HG03469 (cell line): ENCODE results near the gene FAM13A.
A peak's percentile ranks its signal among the peaks of the same experiment; 100 is the strongest.

Experiments
- ATAC-seq: cut with Tn5 transposase; IDR thresholded peaks from one replicate; pipeline ENCODE4 v1.9.1; 2021; ENCODE audit warnings: mild to moderate bottlenecking, moderate library complexity, moderate number of reproducible peaks; ENCODE audit not compliant: unreplicated experiment

FAM13A gene

DNA sequence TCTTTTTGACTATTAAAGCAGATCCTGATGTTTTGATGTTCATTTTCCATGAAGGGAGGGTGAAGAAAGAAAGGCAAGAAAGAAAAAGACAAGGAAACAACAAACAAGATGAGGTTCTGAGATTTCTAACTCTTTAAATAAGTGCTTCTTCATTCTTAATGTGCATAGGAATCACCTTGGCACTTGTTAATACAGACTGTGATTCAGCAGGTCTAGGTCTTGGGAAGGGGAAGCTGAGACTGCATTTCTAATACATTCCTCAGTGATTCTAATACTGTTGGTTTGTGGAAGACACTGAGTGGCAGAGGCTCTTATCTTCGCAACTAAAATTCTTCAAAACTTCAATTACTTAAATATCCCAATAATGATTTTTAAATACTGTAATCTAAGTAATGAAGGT, 264.2 kb downstream of the FAM13A start:
- no peak for ATAC-seq

DNA sequence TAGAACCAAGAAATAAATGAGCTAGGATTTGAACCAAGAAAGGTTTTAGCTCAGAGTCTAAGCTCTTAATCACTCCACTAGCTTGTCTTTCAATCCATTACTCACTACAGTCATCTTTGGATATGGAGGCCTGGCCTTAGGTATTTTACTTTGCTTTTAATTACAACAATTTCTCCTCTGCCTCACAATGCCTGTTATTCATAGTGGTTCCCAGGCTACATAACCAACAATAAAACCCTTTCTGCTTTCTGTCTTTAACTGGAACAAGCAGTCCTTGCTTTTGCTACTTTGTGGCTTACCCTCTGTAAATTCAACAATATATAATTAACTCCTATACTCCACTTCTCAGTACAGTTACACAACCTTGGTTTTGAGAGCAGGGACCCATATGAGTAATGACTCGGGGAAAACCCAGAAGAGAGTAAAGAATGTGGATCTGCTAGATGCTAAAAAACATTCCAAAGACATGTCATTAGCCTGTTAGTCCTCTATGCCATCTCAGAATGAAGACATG, 264.7 kb downstream of the FAM13A start:
- peak; percentile 78 for ATAC-seq

DNA sequence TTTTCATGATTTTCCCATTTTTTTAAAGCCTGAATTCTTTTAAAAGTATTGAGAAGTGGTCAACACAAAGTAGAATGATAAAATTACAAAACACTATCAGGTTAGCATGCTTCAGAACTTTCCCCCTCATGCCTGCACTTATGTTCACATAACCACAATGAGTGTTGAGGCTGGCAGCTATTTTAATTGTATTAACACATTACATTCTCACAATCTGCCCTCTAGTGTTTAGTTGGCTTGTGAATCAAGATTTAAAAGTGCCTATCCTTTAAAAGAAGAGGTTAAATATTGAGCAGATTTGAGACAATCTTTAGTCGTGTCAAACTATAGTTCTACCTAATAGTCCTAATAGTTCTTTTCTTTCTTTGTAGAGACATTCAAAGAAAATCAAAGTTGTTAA, 265.7 kb downstream of the FAM13A start:
- ATAC-seq, result no peak

DNA sequence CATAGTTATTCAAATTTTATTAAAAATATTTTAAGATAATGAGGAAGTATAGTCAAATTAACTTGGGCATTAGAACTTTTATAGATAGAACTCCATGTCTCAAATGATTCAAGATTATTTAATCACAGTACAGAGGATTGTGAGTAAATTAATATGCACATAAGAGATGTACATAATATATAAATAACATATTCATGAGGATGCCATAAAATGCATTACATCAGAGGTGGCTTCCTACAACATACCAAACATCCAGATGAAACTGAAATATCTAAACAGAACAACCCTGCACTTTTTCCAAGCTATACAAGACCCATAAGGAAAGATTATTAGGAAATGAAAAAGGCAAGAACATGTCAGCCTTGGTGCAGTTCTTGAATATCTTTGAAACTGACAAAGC, 268.1 kb downstream of the FAM13A start:
- no peak for ATAC-seq

DNA sequence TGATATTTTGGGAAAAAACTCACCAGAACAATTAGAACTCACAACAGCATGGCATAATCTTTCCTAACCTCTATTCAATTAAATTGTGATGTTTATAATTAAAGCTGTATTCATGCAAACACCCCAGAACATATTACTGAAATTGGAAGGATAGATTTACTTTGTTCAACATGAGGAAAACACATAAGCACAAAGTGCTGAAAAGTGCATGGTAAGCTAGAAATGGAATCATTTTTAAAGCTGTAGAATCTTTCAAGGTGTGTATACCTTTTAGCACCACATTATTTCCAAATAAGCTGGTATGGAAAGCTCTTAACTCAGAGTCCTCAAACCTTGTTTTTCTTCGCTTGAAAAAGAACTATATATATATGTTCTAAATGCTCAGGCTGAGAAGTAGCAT, 268.6 kb downstream of the FAM13A start:
- no peak for ATAC-seq

DNA sequence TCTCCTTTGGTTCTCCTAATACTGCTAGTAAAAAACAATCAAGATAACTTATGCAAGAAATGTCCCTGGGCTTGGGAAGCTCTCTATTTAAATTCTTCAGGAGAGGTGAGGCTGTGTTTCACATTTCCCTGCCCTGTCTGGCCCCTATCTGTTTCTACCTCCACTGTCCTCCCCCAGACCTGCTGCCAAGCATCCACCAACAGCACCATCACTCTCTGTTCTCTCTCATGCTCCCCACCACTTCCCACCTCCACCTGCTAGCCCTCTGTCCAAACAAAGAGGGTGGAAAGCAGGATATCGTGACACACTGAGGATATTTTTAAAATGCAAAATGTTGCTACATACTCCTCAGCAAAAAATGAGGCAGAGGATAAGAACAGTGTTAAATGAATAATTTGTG, 271.0 kb downstream of the FAM13A start:
- no peak for ATAC-seq

DNA sequence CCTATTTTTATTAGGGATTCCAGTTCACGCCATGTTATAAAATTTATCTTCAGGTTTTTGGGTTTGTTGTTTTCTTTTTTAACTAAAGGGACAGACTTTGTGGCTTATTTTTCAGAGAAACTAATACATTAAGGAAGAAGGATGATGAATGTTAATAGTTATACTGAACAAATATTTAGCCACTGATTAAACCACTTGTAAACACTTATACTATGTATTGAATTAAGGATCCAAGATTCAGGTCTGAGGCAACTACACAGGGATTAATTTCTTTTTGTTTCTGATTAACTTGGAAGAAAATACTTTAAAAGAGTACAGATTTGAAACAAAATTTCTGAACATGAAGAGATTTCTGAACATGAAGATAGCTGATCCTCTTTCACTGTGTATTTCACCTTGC, 276.6 kb downstream of the FAM13A start:
- no peak for ATAC-seq

DNA sequence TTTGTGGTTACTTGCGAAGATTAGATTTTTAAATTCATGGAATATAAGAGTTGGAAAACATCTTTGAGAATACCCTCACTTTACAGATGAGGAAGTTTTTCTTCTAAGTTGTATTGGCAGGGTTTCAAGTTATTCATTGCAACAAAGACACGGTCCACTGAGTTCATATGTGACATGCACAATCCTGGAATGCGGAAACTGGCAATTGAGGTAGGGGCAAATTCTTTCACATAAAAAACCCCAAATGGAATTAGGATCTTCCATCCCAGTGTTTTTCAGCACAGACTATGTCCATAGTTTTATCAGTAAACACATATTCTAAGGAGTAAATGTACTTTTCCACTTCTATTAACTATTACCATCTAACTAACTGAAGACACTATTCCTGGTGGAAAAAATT, 277.6 kb downstream of the FAM13A start:
- ATAC-seq, result no peak

DNA sequence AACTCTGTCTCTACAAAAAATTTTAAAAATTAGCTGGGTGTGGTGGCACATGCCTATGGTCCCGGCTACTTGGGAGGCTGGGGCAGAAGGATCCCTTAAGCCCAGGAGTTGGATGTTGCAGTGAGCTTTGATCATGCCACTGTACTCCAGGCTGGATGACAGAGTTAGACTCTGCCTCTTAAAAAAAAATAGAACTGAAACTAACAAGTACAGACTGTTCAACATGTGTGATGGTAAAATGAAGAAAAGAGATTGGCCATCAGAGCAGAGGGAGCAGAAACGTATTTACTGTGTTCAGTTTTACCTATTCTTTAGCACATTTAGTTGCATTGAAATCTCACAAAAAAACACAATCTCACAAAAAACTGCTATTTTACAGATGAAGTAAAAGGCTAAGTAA, 281.5 kb downstream of the FAM13A start:
- ATAC-seq, result peak; percentile 72

DNA sequence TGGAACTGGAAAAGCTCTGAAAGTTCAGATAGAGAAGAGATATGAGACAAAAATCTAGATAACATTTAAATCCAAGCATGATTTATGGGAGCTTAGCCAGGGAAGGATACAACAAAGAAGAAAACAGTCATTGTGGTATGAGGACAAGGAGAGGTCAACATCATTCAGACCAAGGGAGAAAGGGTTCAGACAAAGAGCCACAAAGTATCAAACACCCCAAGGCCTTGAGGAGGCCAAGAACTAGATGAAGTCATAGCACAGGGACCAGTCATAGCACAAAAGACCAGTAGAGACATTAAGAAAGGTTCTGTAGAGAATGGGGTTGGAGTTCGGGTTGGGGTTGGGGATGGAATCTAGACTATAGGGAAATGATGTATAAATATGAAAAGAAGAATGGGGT, 282.0 kb downstream of the FAM13A start:
- ATAC-seq, result no peak

DNA sequence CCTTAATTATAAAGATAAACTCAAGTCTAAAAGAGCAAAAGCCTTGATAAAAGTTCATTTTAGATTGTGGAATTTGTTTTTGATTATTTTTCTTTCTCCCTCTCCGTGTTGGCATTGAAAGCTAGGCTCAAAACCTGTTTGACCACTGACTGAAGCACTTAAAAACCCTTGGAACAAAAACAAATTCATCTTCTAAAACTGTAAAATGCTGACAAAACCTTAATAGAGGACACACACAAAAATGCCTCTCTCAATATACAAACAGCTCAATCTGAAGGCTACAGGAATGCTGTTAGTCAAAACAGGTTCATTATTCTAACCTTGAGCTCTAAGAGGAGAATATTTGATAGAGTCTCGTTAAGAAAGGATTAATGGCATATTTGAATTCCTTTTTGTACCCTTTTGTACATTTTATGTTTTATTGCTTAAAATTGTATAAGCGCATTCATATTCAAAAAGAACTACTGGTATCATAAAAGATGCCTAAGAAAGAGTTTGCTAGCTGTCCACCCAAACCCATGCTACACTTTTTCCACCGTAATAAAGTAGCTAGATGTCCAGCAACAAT, 285.0 kb downstream of the FAM13A start:
- no peak for ATAC-seq

DNA sequence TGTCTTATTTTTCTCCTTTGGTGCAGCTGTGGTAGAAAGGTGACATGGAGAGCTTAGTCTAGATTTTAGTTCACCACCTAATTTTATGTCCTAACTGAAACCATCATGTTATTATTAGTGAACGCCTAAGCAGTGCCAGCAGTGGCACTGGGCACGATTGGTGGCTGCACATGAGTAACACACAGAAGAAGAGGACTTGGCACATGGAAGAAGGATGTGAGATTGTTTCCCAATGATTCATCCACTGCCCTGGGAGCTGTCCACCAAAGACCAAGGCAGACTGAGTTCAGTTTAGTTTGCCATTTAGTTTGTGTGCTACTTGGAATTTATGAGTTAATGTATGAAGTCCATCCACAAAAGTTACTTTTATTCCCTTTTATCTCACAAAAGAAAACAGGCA, 291.3 kb downstream of the FAM13A start:
- no peak for ATAC-seq

DNA sequence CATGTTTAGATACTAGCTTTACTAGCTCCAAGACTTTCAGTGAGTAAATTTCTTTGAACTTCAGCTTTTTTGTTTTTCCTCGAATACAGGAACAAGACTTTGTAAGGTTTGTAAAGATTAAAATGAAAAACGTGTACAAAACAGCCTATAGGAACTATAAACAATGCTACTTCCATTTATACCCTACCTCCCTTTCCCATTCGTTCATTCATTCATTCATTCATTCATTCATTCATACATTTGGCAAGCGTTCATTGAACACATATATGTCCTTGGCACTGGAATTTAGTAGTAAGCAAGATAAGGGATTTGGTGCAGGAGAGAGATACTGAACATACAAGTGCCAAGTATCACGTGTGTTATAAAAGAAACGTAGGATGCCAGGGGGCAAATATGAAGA, 293.9 kb downstream of the FAM13A start:
- no peak for ATAC-seq

DNA sequence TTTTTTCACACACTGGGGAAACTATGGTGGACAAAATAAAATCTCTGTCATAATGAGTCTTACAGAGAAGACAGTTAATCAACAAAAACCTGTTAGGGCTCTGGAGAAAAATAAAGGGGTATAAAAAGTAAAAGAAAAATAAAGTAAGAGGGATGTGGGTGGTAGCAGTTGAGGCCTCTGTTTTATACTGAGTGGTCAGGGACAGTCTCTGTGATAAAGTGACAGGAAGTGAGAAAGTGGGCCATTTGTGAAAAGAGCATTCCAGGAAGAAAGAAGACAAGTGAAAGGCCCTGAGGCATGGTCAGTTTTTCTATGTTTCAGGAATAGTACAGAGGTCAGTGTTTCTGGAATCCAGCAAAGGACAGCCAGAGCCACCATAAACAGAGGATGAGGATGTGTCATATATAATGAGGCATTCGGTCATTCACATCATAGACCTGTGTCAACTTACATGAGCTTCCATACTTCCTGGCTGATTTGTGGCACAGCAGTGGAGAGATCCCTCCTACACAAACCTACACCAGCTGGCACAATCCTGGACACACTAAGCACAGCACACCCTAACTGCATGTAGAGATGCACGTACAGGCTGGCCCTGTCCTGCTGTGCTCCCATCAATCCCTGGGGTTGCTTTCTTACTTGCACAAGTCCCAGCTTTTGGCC, 295.0 kb downstream of the FAM13A start:
- ATAC-seq, result no peak

DNA sequence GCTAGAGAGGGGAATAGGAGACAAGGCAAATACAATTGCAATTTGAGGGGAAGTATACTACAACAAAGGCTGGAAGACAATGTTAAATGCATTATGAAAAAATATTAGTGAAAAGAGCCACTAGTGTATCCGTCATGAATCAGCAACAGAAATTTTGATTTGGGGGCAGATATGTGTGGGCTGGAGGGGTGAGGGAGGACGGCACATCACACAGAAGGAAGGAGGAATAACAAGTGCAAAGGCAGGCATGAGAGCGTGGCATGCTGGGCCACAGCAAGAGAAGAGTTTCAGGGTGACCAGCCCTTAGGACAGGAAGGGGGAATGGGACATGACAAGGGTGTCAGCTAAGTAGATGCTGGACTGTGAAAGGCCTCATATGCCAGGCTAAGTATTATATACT, 295.6 kb downstream of the FAM13A start:
- ATAC-seq, result no peak

DNA sequence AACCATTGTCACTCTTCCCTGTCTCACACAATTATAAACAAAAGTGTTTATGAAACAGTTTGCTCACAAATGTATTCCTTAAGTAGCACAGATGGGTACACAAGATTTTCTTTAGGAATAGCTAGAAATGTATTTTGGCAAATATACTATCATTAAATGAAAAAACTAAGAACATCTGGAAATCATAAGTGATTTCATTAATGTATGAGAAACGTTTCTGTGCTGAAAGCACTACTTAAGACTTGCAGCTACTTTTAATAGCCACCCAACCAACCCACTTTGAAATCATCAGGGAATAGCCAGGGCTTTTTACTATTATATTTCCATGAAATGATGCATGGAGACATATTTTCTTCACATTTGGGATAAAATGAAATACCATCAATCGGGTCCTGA, 297.1 kb downstream of the FAM13A start:
- ATAC-seq, result no peak

DNA sequence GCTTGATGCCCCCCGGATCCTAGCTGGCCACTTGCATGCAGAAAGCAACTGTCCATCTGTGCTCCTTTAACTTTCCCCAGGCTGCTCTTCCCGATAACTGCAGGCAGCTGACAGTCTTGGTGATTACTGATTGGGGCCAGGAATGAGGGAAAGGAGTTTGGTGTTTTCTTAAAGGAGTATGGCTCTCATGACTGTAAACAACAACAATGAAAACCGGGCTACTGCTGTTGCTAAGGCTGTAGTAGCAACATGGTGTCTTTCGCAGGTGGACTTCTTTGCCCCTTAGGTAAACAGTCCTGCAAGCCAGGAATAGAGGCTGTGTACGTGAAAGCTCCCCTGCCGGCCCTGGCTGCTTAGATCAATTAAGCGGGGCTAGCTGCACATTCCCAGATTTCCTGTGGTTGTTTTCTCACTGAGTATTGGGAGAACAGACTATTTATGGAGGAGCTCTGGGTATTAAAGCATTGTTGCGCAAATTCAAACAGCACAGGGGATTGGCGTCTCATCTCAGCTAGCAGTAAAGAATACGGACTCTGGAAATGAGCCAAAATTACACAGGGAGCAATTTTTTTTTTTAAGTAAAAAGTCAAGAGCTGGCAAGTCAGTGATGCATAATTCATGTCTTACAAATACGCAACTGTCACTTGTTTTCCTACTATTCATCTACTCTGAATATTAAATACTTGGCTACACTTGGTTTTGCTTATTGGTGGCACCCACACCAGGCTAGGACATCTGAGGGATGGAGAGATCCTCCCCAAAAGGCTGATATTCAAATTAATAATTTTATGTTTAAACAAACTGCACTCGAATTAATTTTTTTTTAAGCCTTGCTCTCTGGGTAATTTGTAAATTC, 297.7 kb downstream of the FAM13A start:
- ATAC-seq, result no peak

DNA sequence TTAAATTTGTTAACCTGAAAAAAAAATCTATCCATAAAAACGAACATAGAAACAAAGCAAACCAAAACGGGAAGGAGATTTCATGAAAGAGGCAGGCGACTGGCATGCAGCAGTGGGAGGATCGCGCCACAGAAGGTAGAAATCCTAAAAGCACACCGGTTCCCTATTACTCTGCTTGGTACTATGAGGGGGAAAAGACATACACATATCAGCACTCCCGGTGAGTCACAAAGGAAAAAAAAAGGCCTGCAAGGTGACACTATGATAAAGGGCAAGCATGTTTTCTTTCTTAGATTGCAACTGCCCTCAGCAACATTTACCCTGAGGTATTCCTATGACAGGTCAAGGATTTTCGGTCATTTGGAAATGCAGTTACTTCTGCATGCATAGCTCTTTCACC, 298.7 kb downstream of the FAM13A start:
- no peak for ATAC-seq

DNA sequence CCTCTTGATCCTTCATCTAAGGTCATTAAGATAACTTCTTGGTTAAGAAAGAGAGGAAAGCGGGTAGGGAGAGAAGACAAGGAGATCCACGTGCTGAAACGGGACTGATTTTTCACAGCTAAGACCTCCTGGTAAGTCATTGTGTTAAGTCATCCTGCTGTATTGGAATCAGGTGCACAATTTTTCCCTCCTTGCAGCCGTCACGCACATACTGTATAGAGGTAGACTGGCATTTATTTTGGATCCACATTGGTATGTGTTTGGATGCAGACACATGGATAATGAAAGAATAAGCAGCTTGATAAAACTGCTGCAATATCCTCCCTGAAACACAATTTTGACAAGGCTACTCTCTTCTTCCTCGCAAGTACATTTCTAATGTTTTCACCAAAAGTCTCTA, 299.2 kb downstream of the FAM13A start:
- no peak for ATAC-seq

DNA sequence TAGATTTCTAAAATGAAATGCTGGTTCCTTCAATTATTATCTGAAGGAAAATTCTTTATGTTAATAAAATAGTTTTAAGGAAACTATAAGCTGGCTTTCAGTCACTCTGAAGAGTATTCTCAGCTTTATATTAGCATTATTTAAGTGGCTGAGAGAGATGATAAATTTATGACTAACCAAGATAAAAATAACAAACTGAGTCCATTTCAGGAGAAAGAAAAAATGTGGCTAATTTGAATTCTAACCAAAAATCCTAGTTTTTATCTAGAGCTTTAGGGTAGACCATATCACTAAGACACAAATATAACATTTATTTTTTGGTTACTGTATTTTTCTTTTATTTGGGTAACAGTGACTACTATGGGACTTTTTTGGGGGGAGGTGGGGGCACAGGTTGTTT, 299.9 kb downstream of the FAM13A start:
- ATAC-seq, result no peak

DNA sequence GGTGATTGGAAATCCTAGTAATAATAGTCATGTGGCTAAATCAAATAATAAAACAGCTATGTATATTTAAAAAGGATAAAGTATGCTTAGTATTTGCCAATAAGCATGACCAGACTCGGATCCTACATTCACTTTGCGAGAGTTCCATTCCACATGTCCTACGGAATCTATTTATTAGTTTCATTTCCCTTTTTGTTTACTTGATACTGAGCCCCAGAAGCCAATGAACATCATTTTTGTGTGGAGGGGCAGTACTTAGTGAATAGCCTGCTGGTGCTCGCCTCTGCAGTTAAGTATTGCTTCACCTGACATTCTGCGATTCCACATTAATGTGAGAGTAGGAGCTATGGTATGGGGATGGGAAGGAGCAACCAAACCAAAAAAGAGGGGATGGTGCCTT, 300.8 kb downstream of the FAM13A start:
- no peak for ATAC-seq

DNA sequence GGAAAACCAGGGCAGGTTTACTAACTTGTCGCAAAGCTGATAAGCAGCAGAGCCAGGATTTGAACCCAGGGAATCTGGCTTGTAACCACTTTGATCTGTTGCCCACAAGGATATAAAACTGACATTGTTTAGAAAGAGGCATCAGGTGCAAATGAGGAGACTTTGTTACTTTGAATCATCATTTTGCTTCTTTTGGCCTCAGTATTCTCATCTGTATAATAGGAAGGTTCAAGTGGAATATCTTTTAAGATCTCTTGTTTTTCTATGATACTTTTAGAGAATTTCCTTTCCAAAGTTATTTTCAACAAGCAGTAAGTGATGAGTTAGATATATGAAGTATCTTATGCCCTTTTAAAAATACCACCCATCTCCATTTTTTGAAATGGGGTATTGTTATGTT, 301.5 kb downstream of the FAM13A start:
- no peak for ATAC-seq
